GM19468 (cell line): ENCODE results near the gene TTLL6.
"Not testable (repeated sequence)": the region's sequence is repeated elsewhere in the genome, so short reads cannot be mapped to it uniquely, and the experiment has no call there.

Experiments
- ATAC-seq: cut with Tn5 transposase; IDR thresholded peaks from one replicate; pipeline ENCODE4 v1.9.1; 2021; ENCODE audit warnings: mild to moderate bottlenecking, moderate library complexity, moderate number of reproducible peaks; ENCODE audit not compliant: unreplicated experiment; ENCODE audit errors: extremely low read depth

TTLL6 gene

GRCh38 chr17:48726114-48726915 is 90.7 kb downstream of the TTLL6 start:
- no peak for ATAC-seq

GRCh38 chr17:48725288-48726064 is 91.6 kb downstream of the TTLL6 start:
- ATAC-seq, result no peak

- ATAC-seq, result no peak
Measured at GRCh38 chr17:48725004-48725287, 92.1 kb downstream of the TTLL6 start.

- no peak for ATAC-seq
Measured at GRCh38 chr17:48724251-48725003, 92.6 kb downstream of the TTLL6 start.

- ATAC-seq, result no peak
Measured at GRCh38 chr17:48723423-48724250, 93.4 kb downstream of the TTLL6 start.

GRCh38 chr17:48722915-48723422 is 94.1 kb downstream of the TTLL6 start, which contains the start of gene PRAC2:
Gene PRAC2 (plus strand): TSS chr17:48723185. CDS start chr17:48724411, 1,226 bp downstream.
- no peak for ATAC-seq

GRCh38 chr17:48722201-48722907 is 94.7 kb downstream of the TTLL6 start, which contains the start of gene PRAC1:
Gene PRAC1 (minus strand): TSS chr17:48722518. CDS start chr17:48722392, 126 bp downstream.
- ATAC-seq, result no peak

GRCh38 chr17:48721009-48721402 is 96.0 kb downstream of the TTLL6 start:
- no peak for ATAC-seq

- ATAC-seq, result no peak
Measured at GRCh38 chr17:48720266-48721008, 96.6 kb downstream of the TTLL6 start.

- no peak for ATAC-seq
Measured at GRCh38 chr17:48719642-48720265, 97.3 kb downstream of the TTLL6 start.

GRCh38 chr17:48718761-48719641 is 98.0 kb downstream of the TTLL6 start:
- no peak for ATAC-seq

- ATAC-seq, result no peak
Measured at GRCh38 chr17:48718227-48718760, 98.7 kb downstream of the TTLL6 start.

- no peak for ATAC-seq
Measured at GRCh38 chr17:48717367-48718226, 99.4 kb downstream of the TTLL6 start.

- not testable (repeated sequence) for ATAC-seq
Measured at GRCh38 chr17:48716549-48716948, 100.5 kb downstream of the TTLL6 start.

GRCh38 chr17:48715496-48716399 is 101.3 kb downstream of the TTLL6 start:
- ATAC-seq, result no peak
